Stimulated activated CD4-positive, alpha-beta T cell treated with anti-CD3 and anti-CD28 coated beads, Interleukin-12 subunit alpha, Interleukin-12 subunit beta, amount 100 ng/mL, for 4 hours (primary cell): ENCODE measurements around the gene PDE4D.

ENCODE experiments used
- DNase-seq: peaks from one replicate; pipeline ENCODE4 v3.0.0-alpha.2; 2020

The PDE4D gene

DNA sequence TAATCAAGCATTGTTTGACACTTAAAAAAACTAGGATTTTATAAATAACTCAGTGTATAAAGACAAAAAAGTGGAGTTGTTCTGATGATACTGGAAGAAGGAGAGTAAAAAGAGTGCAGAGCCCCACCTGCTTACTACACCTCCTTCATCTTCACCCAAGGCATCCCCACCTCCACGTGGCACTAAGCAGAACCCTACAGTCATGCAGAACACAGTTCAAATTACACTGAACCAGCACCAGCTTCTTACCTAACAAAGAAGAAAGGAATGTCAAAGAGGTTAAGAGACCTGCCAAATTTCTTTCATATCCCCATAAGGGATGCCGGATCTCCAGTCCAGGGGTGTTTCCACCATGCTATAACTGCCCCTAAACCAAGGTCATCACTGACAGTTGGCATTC is 55.5 kb downstream of the PDE4D start:
- no peak for DNase-seq

DNA sequence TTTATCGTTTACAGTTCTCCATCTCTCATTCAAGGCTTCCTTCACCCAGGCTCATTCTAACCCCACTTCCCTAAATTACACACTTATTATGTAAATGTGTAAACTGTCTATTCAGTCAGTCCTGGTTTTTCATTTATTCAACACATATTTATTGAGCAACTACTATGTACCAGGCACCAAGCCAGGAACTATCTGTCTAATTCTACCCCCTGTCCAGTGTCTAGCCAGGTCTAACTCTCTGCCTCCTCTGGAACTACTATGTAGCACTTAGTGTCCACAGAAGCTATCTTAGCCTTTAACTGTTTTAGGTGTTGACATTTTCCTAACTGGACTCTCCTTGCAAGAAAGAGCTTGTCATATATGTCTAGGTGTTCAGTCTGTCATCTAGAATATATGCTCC is 56.5 kb downstream of the PDE4D start:
- no peak for DNase-seq

DNA sequence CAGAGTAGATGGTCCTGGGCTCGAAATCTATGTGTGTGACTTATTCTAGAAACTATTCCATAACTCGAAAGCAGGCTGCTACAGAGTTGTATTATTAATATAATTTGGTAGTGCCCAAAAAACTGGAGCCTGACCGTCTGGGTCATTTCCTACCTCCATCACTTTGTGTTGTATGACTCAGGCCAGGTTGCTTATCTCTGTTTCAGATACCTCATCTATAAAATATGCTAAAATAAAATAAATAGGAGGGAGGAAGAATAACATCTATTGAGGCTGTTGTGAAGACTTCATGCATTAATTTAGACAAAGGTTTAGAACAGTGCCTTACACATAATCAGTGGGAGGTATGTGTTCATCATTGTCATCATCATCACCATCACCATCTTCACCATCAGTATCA is 57.7 kb downstream of the PDE4D start:
- DNase-seq = no peak

DNA sequence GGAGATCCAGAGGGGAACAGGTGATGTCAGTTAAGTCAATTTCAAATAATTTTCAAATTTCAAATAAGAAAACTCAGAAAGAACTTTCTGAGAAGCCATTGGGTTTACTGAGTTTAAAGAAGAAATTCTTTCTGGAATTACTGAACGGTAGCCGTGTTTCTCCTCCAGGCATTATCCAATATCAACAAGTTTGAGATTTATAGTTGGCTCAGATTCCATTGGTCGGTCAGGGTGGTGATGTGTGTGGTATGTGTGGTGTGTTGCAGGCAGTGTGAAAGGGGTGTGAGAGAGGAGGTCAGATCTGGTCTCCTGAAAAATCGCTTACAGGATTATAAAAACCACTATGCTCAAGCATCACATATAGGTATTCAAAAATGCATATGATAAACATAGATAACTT is 60.1 kb downstream of the PDE4D start:
- DNase-seq = no peak

DNA sequence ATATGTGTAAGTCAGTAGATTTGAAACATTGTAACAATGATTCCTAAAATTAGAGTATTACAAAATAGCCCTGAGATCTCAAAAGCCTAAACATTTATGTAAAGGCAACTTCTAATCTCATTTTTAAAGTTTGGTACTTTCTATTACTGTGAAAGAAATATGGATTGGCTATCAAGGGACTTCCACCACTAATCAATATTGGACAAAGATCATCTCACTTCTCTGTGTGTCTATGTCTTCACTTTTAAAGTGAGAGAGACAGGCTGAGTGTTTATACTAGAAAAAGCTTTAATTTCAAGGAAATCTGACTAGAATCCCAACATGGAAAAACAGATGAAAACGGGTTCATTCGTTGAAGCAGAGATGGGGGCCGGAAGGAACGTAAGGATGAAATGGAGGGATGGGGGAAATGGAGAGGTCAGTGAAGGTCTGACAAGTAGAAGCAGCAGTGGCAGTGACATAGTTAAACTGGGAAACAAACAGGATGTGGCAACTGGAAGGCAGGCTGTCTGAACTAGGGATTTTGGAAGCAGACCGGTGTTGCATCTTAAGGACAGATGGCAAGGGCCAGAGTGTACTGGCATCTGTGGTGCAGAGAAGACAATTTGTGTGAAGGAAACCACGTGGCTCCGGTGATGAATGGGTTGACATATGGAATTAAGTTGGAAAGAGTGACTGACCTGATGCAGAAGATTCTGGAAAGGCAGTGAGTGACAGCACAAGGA is 60.8 kb downstream of the PDE4D start:
- DNase-seq = no peak

DNA sequence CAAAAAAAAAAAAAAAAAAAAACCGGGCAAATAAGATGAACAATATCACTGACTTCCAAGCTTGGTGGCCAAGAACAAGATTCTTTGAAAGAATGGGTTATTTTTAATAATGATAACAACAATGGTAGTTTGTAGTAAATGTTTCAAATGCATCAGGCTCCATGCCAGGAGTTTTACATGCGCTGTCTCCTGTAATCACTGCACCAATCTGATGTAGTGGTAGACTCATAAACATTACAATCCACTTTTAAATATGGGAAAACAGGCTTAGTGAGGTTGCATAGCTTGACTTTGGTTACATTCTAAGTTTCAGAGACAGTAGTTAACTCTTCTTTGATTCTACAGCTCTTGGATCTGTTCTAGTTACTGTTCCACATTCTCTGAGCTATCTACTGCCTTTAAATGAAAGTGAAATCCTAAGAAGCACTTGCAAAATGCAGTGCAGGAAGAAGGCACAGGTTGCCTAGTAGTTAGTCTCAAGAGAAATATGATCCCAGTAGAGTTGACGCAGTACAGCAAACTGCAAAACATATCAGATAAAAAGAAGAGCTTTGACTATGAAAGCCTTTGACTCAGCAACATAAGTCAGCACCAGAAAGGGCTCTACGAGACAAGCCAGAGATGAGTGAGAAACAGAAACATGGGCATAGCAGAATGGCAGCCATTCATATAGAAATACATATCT is 62.1 kb downstream of the PDE4D start:
- DNase-seq = no peak

DNA sequence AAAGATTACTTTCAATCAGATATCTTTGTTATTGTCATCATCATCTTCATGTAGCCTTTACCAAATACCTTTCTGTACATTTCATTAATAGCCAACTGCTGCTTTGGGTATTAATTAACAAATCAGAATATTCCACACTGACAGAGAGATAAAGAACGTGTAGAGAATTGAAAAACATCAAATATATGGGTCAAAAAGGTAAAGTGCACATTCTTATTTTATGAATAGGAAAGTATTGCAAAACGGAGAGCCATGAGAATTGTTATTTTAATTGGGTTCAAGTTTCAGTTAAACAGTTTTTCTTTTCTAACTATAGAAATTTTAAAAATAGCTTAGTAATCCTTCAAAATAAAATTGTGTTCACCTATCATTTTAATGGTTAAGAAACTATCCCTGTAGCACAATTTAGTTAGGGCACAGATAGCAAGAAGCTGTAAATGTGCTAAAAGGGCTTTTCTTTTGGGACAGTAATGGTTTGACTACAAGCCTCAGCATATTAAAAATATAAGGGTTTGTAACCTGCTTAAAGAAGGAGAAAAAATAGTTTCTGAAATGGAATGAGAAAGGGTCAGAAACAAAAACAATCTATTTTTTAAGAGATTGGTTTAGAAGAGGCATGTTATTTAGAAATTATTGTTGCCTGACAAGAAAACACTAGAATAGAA is 62.9 kb downstream of the PDE4D start:
- DNase-seq = no peak

DNA sequence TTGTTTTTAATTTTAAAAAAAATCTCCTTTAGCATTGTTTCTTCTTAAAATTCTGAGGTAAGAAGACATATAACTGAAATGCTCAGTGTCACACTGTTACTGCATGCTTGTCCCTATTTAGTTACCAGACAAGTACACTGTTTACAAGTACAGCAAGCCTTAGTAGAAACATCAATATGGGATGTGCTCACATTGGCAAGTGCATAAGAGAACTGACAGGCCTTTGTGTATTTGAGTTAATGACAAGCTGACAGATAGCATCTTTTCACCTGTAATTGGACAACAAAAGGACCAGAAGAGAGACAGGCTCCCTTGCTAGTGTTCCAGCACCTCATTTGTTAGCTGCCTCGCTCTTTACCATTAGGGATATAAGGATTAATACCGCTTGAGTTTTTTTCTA is 63.6 kb downstream of the PDE4D start:
- DNase-seq = no peak

DNA sequence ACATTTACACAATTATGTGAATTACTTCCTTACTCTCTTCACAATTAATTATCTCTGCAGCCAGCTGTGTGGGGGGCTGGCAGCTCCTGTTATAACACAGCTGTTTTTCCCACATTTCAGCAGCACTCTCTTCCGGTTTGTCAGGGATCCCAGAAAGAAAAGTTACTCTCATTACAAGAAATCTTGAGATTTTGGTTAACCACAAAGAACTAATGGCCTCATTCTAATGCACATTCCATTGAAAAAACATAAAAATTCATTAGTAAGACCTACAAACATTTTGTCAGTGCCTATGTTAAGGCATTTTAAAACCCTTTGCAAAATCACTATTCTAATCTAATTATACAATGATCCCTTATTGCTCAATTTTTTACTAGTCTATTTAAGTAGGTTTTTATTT is 64.1 kb downstream of the PDE4D start:
- no peak for DNase-seq

DNA sequence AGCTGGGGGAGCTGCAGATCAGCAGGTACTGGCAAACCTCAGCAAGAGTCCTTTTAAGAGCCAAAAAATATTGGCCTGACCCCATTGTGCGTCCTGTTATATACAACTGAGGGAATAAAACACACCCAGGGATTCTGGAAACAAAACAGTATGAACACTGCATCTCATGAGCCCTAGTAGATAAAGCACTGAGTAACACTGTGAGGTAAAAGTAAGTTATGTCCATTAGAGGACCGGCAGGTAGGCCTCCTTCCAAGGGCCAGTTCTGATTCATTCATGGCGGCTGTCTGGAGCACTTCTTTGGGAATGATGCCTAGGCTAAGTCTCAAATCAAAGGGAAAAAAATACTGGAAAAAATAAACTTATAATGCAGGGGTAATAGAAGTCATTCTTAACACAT is 64.9 kb downstream of the PDE4D start:
- DNase-seq = no peak

DNA sequence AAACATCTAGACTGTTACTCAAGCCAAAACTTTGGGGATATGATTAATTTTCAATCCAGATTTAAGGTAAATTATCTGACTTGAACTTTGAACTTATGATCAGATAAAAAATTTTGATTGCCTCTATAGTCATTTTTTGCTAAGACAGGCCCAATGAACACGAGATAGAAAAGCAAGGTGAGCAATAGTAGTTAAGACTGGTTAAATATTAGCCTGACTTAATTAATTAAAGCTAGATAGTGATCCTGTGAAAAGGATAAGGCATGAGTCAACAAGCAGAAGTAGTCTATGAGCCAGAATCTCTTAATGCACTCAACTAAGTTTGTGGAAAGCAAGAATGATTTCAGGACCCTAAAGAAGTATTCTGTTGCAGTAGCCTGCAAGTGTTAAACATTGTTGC is 66.5 kb downstream of the PDE4D start:
- DNase-seq = no peak

DNA sequence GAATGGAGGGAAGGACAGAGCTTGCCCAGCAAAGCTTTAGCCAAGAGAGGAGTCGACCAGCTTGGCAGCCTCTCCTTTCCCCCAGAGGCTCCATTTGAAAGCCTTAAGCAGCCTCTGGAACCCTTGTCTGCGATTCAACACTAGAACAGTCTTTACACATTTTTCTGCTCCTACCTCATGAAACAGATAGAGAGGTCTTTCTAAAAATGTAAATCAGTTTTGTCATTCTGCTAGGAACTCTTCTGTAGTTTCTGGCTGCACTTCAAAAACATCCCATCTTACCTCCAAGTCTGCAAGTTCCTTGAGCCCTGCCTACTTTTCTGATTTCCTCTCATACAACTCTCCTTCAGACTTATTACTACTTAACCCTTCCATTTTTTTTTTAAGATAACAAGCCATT is 70.1 kb downstream of the PDE4D start:
- no peak for DNase-seq

DNA sequence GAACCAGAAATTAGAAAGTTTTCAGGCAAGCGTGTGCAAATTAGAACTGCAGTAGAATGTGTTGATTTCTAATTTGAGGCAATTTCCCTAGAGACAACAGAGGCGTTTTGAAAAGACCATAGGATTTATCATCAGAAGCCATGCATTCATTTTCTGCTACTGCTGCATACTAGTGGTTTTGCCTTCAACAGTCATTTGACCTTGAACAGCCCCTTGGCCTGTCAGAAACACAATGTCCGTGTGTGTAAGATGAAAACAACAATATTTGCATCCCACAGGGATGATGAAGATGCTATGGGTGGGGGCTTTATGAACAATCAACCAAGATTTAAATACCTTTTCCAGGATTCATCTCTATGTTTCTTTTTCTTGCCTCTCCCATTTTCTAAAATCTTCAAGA is 73.7 kb downstream of the PDE4D start:
- DNase-seq = no peak

DNA sequence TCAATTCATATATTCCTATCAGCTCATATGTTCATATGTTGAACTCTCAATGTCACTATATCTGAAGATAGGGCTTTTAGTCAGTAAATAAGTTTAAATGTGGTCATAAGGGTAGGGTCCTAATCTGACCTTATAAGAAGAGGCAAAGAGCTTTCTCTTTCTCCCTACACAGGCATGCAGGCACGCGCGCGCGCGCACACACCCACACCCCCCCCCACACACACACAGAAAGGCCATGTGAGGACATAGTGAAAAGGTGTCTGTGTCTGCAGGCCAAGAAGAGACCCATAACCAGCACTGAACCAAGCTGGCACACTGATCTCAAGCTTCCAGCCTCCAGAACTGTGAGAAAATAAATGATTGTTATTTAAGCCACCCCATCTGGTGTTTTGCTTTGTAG is 76.0 kb downstream of the PDE4D start:
- no peak for DNase-seq

DNA sequence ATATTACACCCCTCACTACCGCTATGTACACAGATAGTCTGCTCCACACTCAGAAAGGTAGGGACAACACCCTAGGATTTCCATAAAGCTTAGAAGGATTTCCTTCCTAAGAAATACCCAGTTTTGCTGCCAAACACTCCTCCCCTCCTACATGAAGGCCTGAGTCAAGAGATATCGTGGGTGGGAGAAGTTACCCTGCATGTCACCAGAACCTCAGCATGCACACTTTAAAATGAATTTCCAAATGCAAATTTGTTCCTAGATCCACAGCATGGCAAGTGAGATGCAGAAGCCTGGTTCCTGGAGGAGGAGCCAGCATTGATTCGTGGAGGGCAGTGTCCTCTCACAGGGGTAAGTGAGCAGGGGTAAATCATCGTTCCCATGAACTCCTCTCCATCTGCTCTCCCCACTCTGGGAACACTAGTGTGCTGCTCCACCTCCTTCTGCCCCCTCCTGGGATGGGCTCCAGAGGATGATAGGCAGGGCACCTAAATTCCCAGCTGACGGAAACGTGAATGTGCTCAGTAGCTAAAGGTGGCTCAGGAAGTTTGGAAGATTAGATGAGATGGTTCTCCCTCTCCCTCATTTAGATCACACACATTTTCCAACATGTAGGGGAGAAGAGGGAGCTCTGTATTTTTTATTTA is 76.7 kb downstream of the PDE4D start:
- DNase-seq = no peak

DNA sequence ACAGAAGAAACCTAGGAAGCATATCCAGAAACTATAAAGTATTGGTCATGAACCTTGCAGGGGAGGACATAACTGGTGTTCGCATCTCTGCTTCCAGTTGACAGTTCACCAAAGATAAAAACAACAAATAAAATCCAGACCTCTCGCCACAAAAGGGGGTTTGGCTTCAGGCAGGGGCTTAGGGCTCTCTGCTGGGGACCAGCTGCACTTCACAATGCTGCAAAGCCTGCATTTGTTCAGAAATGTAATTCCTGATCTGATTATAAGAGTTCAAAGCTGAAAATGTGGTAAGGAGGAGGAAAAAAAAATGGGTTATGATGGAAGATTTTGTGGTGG is 79.0 kb downstream of the PDE4D start:
- no peak for DNase-seq

DNA sequence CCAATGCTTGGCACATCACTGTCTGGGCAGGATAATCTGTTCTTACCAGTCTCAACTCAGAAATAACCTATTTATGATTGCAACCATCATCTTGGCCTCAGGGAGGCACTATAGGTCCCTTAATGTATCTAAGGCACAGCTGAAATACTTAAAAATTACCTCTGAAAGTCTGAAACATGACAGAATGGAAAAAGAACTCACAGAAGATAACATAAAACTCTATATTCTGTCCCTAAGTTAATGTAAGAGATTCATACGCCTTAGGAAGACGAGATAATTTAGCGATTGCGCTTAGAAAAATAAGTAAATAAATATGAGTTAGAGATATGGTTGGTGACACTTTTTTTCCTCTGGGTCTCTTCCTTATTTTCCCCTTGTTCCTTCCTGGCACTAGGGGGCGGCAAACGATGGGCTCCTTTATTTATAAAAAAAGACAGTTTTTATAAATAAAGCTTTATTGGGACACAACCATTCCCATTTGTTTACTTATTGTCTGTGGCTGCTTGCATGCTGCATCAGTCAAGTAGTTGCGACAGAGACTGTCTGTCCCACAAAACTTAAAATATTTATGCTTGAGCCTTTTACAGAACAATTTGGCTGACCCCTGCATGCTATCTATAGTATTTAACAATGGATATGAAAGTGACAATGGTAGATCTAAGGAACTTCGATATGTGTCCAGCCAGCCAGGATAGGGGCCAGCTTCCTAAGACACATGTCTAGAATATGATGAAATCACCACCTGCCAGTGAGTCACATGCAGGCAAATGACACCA is 79.6 kb downstream of the PDE4D start:
- DNase-seq = no peak

DNA sequence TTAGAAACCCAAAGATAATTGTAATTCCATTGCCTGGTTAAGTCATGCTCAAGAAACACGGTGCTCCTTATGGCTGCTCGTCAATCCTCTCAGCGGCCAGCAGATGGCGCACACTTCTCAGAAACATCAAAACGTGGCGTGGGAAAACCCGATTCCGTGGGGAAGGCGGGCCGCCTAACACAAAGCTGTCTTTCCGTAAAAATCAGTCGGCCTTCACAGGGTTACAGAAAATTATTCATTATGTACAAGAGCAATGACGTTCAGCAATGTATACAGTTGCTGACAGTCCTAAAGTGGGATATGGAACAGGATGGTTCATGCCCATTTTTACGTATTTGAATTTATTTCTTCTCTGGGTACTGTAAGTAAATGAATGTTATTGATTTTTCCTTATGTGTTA is 83.5 kb downstream of the PDE4D start:
- DNase-seq = peak; percentile 60

DNA sequence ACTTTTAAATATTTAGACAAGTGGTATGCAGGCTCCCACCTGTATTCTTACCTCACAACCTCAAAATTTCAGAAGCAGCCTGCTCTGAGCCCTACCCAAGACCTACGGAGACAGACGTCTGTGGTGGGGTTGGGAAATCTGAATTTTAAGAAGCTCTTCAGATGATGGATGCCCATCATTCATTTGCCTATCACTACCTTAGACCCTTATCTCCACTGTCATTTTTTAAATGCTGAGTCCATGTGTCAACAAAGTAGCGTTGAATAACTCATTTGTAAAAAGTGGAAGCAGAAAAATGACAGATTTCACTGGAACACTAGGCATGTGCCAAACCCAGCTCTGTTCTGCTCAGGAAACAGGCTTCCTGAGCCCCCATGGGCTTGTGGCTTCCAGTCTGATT is 85.7 kb downstream of the PDE4D start:
- DNase-seq = no peak

DNA sequence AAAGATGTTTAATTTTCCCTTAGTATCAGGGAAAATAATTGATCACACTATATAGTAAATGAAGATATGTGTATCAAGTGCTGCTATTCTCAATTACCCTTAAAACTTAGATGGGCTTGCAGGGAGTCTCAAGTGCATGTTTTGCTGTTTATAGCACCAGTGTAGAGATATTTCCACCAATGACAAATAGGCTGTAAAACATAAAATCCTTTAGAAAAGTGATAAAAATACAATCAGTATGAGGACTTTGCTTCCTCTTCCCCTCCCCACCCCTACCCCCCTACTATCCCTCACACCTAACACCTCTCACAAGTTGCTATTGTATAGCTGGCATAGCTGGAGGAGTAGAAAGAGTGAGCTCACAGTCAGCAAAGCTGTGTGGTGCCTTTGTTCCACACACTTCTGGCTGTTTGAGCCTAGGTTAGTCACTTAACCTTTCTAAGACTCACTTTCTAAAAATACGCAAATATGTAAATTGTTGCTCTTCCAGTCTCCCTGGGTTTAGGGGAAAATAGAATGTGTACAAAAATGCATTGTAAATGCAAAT is 93.1 kb downstream of the PDE4D start:
- no peak for DNase-seq

DNA sequence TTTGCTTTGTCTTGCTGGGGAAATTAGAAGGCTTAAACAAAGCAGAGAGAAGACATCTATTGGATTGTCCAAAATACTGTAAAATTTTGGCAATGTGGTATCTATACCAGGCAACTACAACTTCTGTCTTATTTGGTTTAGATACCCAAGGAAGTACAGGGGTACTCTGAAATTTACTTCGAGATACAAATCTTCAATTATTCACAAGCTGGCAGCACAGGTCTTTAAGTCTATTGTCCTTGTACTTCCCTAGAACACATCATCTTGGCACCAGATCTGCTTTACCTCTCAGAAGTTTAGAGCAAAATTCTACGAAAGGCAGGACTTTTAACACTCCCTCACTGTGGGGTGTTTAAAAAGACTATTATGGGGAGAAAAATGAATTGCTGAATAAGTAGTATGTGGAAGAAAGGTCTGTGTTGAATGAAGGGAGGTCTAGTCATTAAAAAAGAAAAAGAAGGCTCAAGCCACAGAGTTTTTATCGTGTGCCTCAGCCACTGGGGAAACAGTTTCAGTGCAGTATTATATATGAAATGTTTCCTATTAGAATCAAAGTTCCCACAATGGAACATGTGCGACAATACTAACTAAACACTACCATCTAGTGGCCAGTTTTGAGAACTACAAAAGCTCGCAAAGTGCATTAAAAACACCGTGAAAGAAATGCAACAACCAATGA is 93.7 kb downstream of the PDE4D start:
- DNase-seq = no peak
